ENCODE measurements around the gene SKI.

SKI gene

DNA sequence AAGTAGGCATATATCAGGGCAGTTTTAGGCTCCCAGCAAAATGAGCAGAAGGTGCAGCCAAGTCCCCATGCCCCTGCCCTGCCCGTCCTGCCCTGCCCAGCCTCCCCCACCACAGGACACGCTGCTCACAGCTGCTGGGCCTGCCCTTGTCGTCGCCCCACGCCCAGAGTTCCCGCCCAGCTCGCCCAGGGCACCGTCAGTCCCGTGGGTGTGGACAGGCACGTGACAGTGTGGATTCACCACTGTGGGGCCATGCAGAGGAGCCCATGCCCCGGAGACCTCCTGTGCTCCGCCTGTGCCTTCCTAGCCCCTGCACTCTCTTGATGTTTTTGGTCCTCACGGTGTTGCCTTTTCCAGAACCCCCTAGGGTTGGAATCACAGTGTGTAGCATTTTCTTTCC is 40.5 kb upstream of the SKI start:
- Histone ChIP-seq H3K9me2 (ENCODE audit: low read depth, low read length) (no peaks in the 10 kb centered on the region), H3K4me3 (ENCODE audit: low read depth, low read length, poor library complexity, severe bottlenecking) (no peak overlapping the region), H4K20me1 (ENCODE audit: insufficient read depth, low read length) (no peaks in the 10 kb centered on the region), H3K27ac (ENCODE audit: low read depth, low read length, poor library complexity, severe bottlenecking) (no peak overlapping the region), H3K4me1 (ENCODE audit: insufficient read depth, low read length, severe bottlenecking) (peaks cover 18% of the 10 kb centered on the region), H3K9me3 (ENCODE audit: low read length) (no peaks in the 10 kb centered on the region), H3K27me3 (ENCODE audit: insufficient read depth, low read length) (no peaks in the 10 kb centered on the region), H3F3A (ENCODE audit: insufficient read depth, low read length) (no peaks in the 10 kb centered on the region), H3K9ac (ENCODE audit: low read length) (no peak overlapping the region), H2AFZ (ENCODE audit: low read length) (no peak overlapping the region), H3K36me3 (ENCODE audit: insufficient read depth, low read length) (no peaks in the 10 kb centered on the region), H3K4me2 (ENCODE audit: low read length) (no peak overlapping the region), H3K79me2 (ENCODE audit: insufficient read depth, low read length) (no peaks in the 10 kb centered on the region)
- TF ChIP-seq, protein P1, sequence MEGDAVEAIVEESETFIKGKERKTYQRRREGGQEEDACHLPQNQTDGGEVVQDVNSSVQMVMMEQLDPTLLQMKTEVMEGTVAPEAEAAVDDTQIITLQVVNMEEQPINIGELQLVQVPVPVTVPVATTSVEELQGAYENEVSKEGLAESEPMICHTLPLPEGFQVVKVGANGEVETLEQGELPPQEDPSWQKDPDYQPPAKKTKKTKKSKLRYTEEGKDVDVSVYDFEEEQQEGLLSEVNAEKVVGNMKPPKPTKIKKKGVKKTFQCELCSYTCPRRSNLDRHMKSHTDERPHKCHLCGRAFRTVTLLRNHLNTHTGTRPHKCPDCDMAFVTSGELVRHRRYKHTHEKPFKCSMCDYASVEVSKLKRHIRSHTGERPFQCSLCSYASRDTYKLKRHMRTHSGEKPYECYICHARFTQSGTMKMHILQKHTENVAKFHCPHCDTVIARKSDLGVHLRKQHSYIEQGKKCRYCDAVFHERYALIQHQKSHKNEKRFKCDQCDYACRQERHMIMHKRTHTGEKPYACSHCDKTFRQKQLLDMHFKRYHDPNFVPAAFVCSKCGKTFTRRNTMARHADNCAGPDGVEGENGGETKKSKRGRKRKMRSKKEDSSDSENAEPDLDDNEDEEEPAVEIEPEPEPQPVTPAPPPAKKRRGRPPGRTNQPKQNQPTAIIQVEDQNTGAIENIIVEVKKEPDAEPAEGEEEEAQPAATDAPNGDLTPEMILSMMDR (IDR thresholded peaks at IDR 0.05; ENCODE audit: low read length) = no peak
- no peak for TF ChIP-seq EZH2 (IDR thresholded peaks at IDR 0.05; ENCODE audit: borderline replicate concordance, low read length)

DNA sequence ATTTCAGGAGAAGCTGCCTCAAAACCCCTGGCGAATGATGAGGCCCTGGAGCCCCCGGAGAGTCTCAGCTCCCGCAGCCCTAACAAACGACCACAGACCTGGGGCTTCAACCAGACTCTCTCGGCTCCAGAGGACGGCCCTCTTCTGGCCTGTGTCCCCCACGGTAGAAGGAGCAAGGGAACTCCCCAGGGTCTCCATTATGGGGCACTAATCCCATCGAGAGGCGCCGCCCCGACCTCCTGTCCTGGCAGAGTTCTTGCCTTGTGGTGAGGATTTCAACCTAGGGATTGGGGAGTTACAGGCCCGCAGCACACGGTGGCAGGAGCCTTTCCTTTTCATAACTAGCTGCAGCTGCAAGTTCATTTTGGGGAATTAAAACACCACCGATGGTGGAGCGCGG is 39.8 kb upstream of the SKI start:
- H2AFZ ChIP-seq (ENCODE audit: low read length) = no peak overlapping the region
- H3K4me2 ChIP-seq (ENCODE audit: low read length) = no peak overlapping the region
- no peak overlapping the region for H3K9ac ChIP-seq (ENCODE audit: low read length)
- no peaks in the 10 kb centered on the region for H3K9me3 ChIP-seq (ENCODE audit: low read length)
- H3K4me1 ChIP-seq (ENCODE audit: insufficient read depth, low read length, severe bottlenecking) = peaks cover 21% of the 10 kb centered on the region
- H3K9me2 ChIP-seq (ENCODE audit: low read depth, low read length) = no peaks in the 10 kb centered on the region
- no peaks in the 10 kb centered on the region for H3K36me3 ChIP-seq (ENCODE audit: insufficient read depth, low read length)
- H3K27ac ChIP-seq (ENCODE audit: low read depth, low read length, poor library complexity, severe bottlenecking) = no peak overlapping the region
- no peaks in the 10 kb centered on the region for H3K27me3 ChIP-seq (ENCODE audit: insufficient read depth, low read length)
- TF ChIP-seq, protein P1 (IDR thresholded peaks at IDR 0.05; ENCODE audit: low read length) = no peak
- no peak for TF ChIP-seq EZH2 (IDR thresholded peaks at IDR 0.05; ENCODE audit: borderline replicate concordance, low read length)
- no peaks in the 10 kb centered on the region for H4K20me1 ChIP-seq (ENCODE audit: insufficient read depth, low read length)
- H3K4me3 ChIP-seq (ENCODE audit: low read depth, low read length, poor library complexity, severe bottlenecking) = no peak overlapping the region
- H3K79me2 ChIP-seq (ENCODE audit: insufficient read depth, low read length) = no peaks in the 10 kb centered on the region
- H3F3A ChIP-seq (ENCODE audit: insufficient read depth, low read length) = no peaks in the 10 kb centered on the region

DNA sequence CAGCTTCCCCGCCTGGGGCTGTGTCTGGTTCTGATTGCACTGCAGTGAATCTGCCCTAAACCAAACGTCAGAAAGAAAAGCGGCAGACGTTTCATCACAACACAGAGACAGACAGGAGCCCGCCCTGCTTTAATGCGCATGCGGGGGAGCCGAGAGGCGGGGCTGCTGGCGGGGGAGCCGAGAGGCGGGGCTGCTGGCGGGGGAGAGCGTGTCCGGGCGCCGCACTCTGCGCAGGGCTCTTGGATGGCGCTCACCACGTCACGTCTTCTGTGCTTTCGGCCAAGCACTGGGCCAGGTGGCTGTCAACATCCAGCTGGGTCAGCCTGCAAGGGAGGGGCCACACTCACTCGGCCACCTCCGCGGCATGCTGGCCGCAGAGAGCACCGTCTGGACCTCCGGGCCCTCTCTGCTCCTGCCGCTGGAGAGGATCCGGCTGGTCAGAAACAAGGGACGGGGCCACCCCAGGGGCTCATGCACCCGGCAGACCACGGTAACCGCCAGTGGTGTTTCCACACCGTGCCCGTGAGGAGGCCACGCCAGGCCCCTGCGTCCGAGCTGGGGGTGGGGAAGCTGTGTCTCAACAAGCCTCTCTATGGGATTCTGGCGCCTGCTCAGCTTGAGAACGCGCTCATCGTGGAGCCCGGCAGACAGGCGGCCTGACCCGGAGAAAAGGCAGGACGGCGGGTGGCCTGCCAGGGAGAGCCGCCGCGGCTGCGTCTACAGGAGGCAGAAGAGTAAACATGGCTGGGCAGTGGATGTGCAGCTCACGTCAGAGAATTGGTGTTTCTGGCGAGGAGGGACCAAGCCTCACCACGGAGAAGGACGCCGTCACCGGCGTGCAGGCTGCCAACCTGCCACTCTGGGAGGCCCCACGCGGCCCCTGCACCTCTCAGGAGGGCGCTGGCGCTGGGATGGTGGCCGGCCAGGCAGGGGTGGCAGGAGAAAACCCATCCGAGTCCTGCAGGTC is 38.4 kb upstream of the SKI start:
- Histone ChIP-seq H3F3A (ENCODE audit: insufficient read depth, low read length) (no peaks in the 10 kb centered on the region), H3K4me1 (ENCODE audit: insufficient read depth, low read length, severe bottlenecking) (peaks cover 28% of the 10 kb centered on the region), H3K36me3 (ENCODE audit: insufficient read depth, low read length) (no peaks in the 10 kb centered on the region), H3K9me2 (ENCODE audit: low read depth, low read length) (no peaks in the 10 kb centered on the region), H3K27me3 (ENCODE audit: insufficient read depth, low read length) (no peaks in the 10 kb centered on the region), H4K20me1 (ENCODE audit: insufficient read depth, low read length) (no peaks in the 10 kb centered on the region), H3K4me2 (ENCODE audit: low read length) (peak overlapping the region; percentile 72), H3K27ac (ENCODE audit: low read depth, low read length, poor library complexity, severe bottlenecking) (peak overlapping the region; percentile 58), H2AFZ (ENCODE audit: low read length) (no peak overlapping the region), H3K9ac (ENCODE audit: low read length) (peak overlapping the region; percentile 66), H3K9me3 (ENCODE audit: low read length) (no peaks in the 10 kb centered on the region), H3K79me2 (ENCODE audit: insufficient read depth, low read length) (no peaks in the 10 kb centered on the region), H3K4me3 (ENCODE audit: low read depth, low read length, poor library complexity, severe bottlenecking) (peak overlapping the region; percentile 63)
- TF ChIP-seq, protein P1 (IDR thresholded peaks at IDR 0.05; ENCODE audit: low read length) = no peak
- no peak for TF ChIP-seq EZH2 (IDR thresholded peaks at IDR 0.05; ENCODE audit: borderline replicate concordance, low read length)

All from OCI-LY1 (cell line).